Measurements from ENCODE around the gene SLC7A6OS.

SLC7A6OS gene

GRCh38 chr16:68286153-68287074 is 24.3 kb downstream of the SLC7A6OS start:
- Mint-ChIP-seq H3K4me3 (no peak overlapping the region), H3K36me3 (ENCODE audit: low read depth) (peaks cover 39% of the 10 kb centered on the region)

GRCh38 chr16:68285683-68286082 is 25.1 kb downstream of the SLC7A6OS start:
- peaks cover 5% of the 10 kb centered on the region for H3K4me1 Mint-ChIP-seq

More at GRCh38 chr16:68286153-68287074, 24.3 kb downstream of the SLC7A6OS start:
- no peak for TF ChIP-seq CTCF (IDR thresholded peaks at IDR 0.05; ENCODE audit: unreplicated experiment in 3 of 3)
- Mint-ChIP-seq H3K4me1 (peaks cover 5% of the 10 kb centered on the region), H3K27me3 (ENCODE audit: low read depth) (no peaks in the 10 kb centered on the region), H3K9me3 (no peaks in the 10 kb centered on the region), H3K27ac (peak overlapping the region in 2 of 3 experiments; percentile 14 to 47)

GRCh38 chr16:68284847-68285246 is 25.9 kb downstream of the SLC7A6OS start:
- no peak for TF ChIP-seq CTCF (IDR thresholded peaks at IDR 0.05; ENCODE audit: unreplicated experiment in 3 of 3)
- peaks cover 31% of the 10 kb centered on the region for H3K36me3 Mint-ChIP-seq (ENCODE audit: low read depth)
- H3K27ac Mint-ChIP-seq, result peak overlapping the region in 1 of 3 experiments; percentile 18
- H3K4me3 Mint-ChIP-seq, result no peak overlapping the region
- no peaks in the 10 kb centered on the region for H3K9me3 Mint-ChIP-seq
- H3K27me3 Mint-ChIP-seq (ENCODE audit: low read depth), result no peaks in the 10 kb centered on the region
- H3K4me1 Mint-ChIP-seq, result peaks cover 3% of the 10 kb centered on the region

More at GRCh38 chr16:68285683-68286082, 25.1 kb downstream of the SLC7A6OS start:
- no peaks in the 10 kb centered on the region for H3K27me3 Mint-ChIP-seq (ENCODE audit: low read depth)
- TF ChIP-seq CTCF (IDR thresholded peaks at IDR 0.05; ENCODE audit: unreplicated experiment in 3 of 3), result no peak
- no peak overlapping the region for H3K4me3 Mint-ChIP-seq
- peaks cover 34% of the 10 kb centered on the region for H3K36me3 Mint-ChIP-seq (ENCODE audit: low read depth)
- no peak overlapping the region for H3K27ac Mint-ChIP-seq
- no peaks in the 10 kb centered on the region for H3K9me3 Mint-ChIP-seq

GRCh38 chr16:68283801-68284598 is 26.7 kb downstream of the SLC7A6OS start:
- no peak overlapping the region for H3K4me3 Mint-ChIP-seq
- TF ChIP-seq CTCF (IDR thresholded peaks at IDR 0.05; ENCODE audit: unreplicated experiment in 3 of 3), result no peak
- peaks cover 35% of the 10 kb centered on the region for H3K36me3 Mint-ChIP-seq (ENCODE audit: low read depth)

GRCh38 chr16:68283346-68283745 is 27.4 kb downstream of the SLC7A6OS start:
- H3K36me3 Mint-ChIP-seq (ENCODE audit: low read depth), result peaks cover 35% of the 10 kb centered on the region
- no peaks in the 10 kb centered on the region for H3K4me1 Mint-ChIP-seq
- no peak overlapping the region for H3K27ac Mint-ChIP-seq
- no peak overlapping the region for H3K4me3 Mint-ChIP-seq
- H3K27me3 Mint-ChIP-seq (ENCODE audit: low read depth), result no peaks in the 10 kb centered on the region
- no peak for TF ChIP-seq CTCF (IDR thresholded peaks at IDR 0.05; ENCODE audit: unreplicated experiment in 3 of 3)
- H3K9me3 Mint-ChIP-seq, result no peaks in the 10 kb centered on the region

More at GRCh38 chr16:68283801-68284598, 26.7 kb downstream of the SLC7A6OS start:
- H3K4me1 Mint-ChIP-seq, result no peaks in the 10 kb centered on the region
- H3K27me3 Mint-ChIP-seq (ENCODE audit: low read depth), result no peaks in the 10 kb centered on the region
- no peak overlapping the region for H3K27ac Mint-ChIP-seq
- H3K9me3 Mint-ChIP-seq, result no peaks in the 10 kb centered on the region

Measured in nephron (organoid).